ENCODE results near the gene NMRAL1.

The NMRAL1 gene

DNA sequence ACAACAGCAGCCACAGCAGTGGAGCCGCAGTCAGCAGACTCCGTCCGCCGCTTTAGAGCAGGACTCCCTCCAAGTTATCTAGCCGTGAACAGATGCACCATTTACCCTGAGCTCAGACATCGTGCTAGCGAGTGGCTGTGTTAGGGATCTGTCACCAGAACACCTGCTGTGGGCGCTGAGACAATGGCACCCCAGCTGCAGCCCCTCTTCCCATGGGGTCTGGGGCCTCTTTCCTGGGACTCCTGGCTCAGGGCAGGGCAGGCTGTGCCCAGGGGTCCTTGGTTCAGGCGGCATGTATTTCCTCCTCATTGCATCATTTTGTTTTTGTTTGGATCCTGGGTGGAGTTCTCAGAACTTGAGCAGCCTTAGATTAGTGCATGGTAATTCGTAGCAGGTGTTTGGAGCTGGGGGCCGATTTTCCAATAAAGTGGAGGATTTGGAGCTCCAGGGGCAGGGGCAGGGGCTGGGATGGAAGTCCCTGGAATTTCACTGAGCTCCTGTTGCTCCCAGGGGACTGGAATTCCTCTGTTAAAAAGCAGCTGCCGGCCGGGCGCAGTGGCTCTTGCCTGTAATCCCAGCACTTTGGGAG, 23.4 kb downstream of the NMRAL1 start:
- TF ChIP-seq ZNF274 (IDR thresholded peaks at IDR 0.05; ENCODE audit: low read depth, low read length) = no peak
- TF ChIP-seq SUZ12 (IDR thresholded peaks at IDR 0.05; ENCODE audit: extremely low read depth, insufficient read depth, insufficient read length) = no peak
- TF ChIP-seq YY1 (IDR thresholded peaks at IDR 0.05; ENCODE audit: insufficient read depth, insufficient read length) = no peak
- DNase-seq (ENCODE audit: low read depth, low spot score) = no peak
- Histone ChIP-seq H3K9me3 (ENCODE audit: insufficient read depth, low read length) (no peaks in the 10 kb centered on the region), H3K27me3 (ENCODE audit: insufficient read depth, insufficient read length) (no peaks in the 10 kb centered on the region), H3K9ac (ENCODE audit: insufficient read length, low read depth) (no peak overlapping the region), H3K4me1 (ENCODE audit: insufficient read depth, insufficient read length) (peaks cover 3% of the 10 kb centered on the region), H3K36me3 (ENCODE audit: insufficient read depth, insufficient read length, low read length) (peaks cover 93% of the 10 kb centered on the region), H3K4me3 (ENCODE audit: insufficient read length, low read depth) (no peak overlapping the region)

- peaks cover 91% of the 10 kb centered on the region for H3K36me3 ChIP-seq (ENCODE audit: insufficient read depth, insufficient read length, low read length)
- H3K4me3 ChIP-seq (ENCODE audit: insufficient read length, low read depth) = no peak overlapping the region
- H3K4me1 ChIP-seq (ENCODE audit: insufficient read depth, insufficient read length) = peaks cover 3% of the 10 kb centered on the region
- TF ChIP-seq SUZ12 (IDR thresholded peaks at IDR 0.05; ENCODE audit: extremely low read depth, insufficient read depth, insufficient read length) = no peak
- DNase-seq (ENCODE audit: low read depth, low spot score) = no peak
- H3K9me3 ChIP-seq (ENCODE audit: insufficient read depth, low read length) = no peaks in the 10 kb centered on the region
- no peaks in the 10 kb centered on the region for H3K27me3 ChIP-seq (ENCODE audit: insufficient read depth, insufficient read length)
- no peak overlapping the region for H3K9ac ChIP-seq (ENCODE audit: insufficient read length, low read depth)
Measured at GRCh38 chr16:4450430-4450829, 24.0 kb downstream of the NMRAL1 start.

GRCh38 chr16:4443986-4444385, 30.4 kb downstream of the NMRAL1 start:
- TF ChIP-seq SUZ12 (IDR thresholded peaks at IDR 0.05; ENCODE audit: extremely low read depth, insufficient read depth, insufficient read length) (no peak), YY1 (IDR thresholded peaks at IDR 0.05; ENCODE audit: insufficient read depth, insufficient read length) (no peak), ZNF274 (IDR thresholded peaks at IDR 0.05; ENCODE audit: low read depth, low read length) (no peak)
- no peak for DNase-seq (ENCODE audit: low read depth, low spot score)
- no peaks in the 10 kb centered on the region for H3K4me1 ChIP-seq (ENCODE audit: insufficient read depth, insufficient read length)
- peaks cover 91% of the 10 kb centered on the region for H3K36me3 ChIP-seq (ENCODE audit: insufficient read depth, insufficient read length, low read length)
- no peak overlapping the region for H3K9ac ChIP-seq (ENCODE audit: insufficient read length, low read depth)
- H3K4me3 ChIP-seq (ENCODE audit: insufficient read length, low read depth) = no peak overlapping the region
- H3K27me3 ChIP-seq (ENCODE audit: insufficient read depth, insufficient read length) = no peaks in the 10 kb centered on the region
- no peaks in the 10 kb centered on the region for H3K9me3 ChIP-seq (ENCODE audit: insufficient read depth, low read length)

GRCh38 chr16:4443271-4443670, 31.2 kb downstream of the NMRAL1 start:
- no peak for TF ChIP-seq ZNF274 (IDR thresholded peaks at IDR 0.05; ENCODE audit: low read depth, low read length)
- no peak for TF ChIP-seq SUZ12 (IDR thresholded peaks at IDR 0.05; ENCODE audit: extremely low read depth, insufficient read depth, insufficient read length)
- TF ChIP-seq YY1 (IDR thresholded peaks at IDR 0.05; ENCODE audit: insufficient read depth, insufficient read length) = no peak

GRCh38 chr16:4442371-4442770, 32.1 kb downstream of the NMRAL1 start:
- no peak overlapping the region for H3K9ac ChIP-seq (ENCODE audit: insufficient read length, low read depth)
- peaks cover 92% of the 10 kb centered on the region for H3K36me3 ChIP-seq (ENCODE audit: insufficient read depth, insufficient read length, low read length)

More at GRCh38 chr16:4443271-4443670, 31.2 kb downstream of the NMRAL1 start:
- Histone ChIP-seq H3K27me3 (ENCODE audit: insufficient read depth, insufficient read length) (no peaks in the 10 kb centered on the region), H3K4me3 (ENCODE audit: insufficient read length, low read depth) (no peak overlapping the region), H3K4me1 (ENCODE audit: insufficient read depth, insufficient read length) (no peaks in the 10 kb centered on the region), H3K9me3 (ENCODE audit: insufficient read depth, low read length) (no peaks in the 10 kb centered on the region), H3K36me3 (ENCODE audit: insufficient read depth, insufficient read length, low read length) (peaks cover 92% of the 10 kb centered on the region), H3K9ac (ENCODE audit: insufficient read length, low read depth) (no peak overlapping the region)
- no peak for DNase-seq (ENCODE audit: low read depth, low spot score)

DNA sequence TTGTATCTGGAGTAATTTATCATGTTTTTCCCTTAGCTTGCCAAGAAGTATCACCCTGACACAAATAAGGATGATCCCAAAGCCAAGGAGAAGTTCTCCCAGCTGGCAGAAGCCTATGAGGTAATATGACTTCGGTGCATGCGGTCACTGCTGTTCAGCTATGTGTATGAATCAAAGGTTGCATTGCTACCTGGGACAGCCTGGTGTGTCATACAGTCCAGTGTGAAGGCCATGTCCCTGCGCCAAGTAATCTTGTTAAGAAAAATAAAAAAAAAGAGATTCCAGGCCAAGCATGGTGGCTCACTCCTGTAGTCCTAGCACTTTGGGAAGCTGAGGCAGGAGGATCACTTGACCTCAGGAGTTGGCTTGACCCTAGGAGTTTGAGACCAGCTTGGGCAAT, 37.1 kb downstream of the NMRAL1 start:
- Histone ChIP-seq H3K4me3 (ENCODE audit: insufficient read length, low read depth) (no peak overlapping the region), H3K9me3 (ENCODE audit: insufficient read depth, low read length) (no peaks in the 10 kb centered on the region), H3K27me3 (ENCODE audit: insufficient read depth, insufficient read length) (no peaks in the 10 kb centered on the region), H3K9ac (ENCODE audit: insufficient read length, low read depth) (no peak overlapping the region), H3K36me3 (ENCODE audit: insufficient read depth, insufficient read length, low read length) (peaks cover 90% of the 10 kb centered on the region), H3K4me1 (ENCODE audit: insufficient read depth, insufficient read length) (no peaks in the 10 kb centered on the region)
- no peak for TF ChIP-seq SUZ12 (IDR thresholded peaks at IDR 0.05; ENCODE audit: extremely low read depth, insufficient read depth, insufficient read length)
- no peak for TF ChIP-seq YY1 (IDR thresholded peaks at IDR 0.05; ENCODE audit: insufficient read depth, insufficient read length)
- TF ChIP-seq ZNF274 (IDR thresholded peaks at IDR 0.05; ENCODE audit: low read depth, low read length) = no peak
- DNase-seq (ENCODE audit: low read depth, low spot score) = no peak

More at GRCh38 chr16:4442371-4442770, 32.1 kb downstream of the NMRAL1 start:
- no peak for DNase-seq (ENCODE audit: low read depth, low spot score)
- no peak overlapping the region for H3K4me3 ChIP-seq (ENCODE audit: insufficient read length, low read depth)
- H3K4me1 ChIP-seq (ENCODE audit: insufficient read depth, insufficient read length) = no peaks in the 10 kb centered on the region
- no peak for TF ChIP-seq YY1 (IDR thresholded peaks at IDR 0.05; ENCODE audit: insufficient read depth, insufficient read length)
- no peak for TF ChIP-seq SUZ12 (IDR thresholded peaks at IDR 0.05; ENCODE audit: extremely low read depth, insufficient read depth, insufficient read length)
- no peak for TF ChIP-seq ZNF274 (IDR thresholded peaks at IDR 0.05; ENCODE audit: low read depth, low read length)
- no peaks in the 10 kb centered on the region for H3K27me3 ChIP-seq (ENCODE audit: insufficient read depth, insufficient read length)
- H3K9me3 ChIP-seq (ENCODE audit: insufficient read depth, low read length) = no peaks in the 10 kb centered on the region

DNA sequence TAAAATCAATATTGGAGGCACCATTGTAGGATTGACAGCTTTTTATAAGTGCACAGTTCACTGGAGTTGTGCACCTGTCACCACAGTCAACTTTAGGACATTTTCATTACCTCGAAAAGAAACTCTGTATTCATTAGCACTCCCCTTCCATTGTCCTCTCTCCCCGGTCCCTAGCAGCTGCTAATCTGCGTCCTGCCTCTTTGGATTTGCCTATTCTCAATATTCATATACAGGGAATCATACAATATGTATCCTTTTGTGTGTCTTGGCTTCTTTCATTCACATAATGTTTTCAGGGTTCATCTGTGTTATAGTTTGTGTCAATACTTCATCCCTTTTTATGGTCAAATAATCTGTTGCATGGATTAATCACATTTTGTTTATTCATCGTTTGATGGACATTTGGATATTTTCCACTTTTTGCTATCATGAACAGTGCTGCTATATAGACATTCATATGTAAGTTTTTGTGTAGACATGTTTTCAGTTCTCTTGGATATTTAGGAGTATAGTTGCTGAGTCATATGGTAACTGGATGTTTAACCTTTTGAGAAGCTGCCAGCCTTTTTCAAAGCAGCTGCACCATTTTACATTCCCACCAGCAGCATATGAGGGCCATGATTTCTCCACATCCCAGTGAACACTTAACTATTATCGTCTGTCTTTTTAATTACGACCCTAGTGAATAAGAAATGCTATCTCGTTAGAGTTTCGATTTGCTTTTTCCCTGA, 38.9 kb downstream of the NMRAL1 start:
- no peak for DNase-seq (ENCODE audit: low read depth, low spot score)
- H3K36me3 ChIP-seq (ENCODE audit: insufficient read depth, insufficient read length, low read length) = peaks cover 88% of the 10 kb centered on the region
- TF ChIP-seq YY1 (IDR thresholded peaks at IDR 0.05; ENCODE audit: insufficient read depth, insufficient read length) = no peak
- no peak for TF ChIP-seq SUZ12 (IDR thresholded peaks at IDR 0.05; ENCODE audit: extremely low read depth, insufficient read depth, insufficient read length)
- no peak for TF ChIP-seq ZNF274 (IDR thresholded peaks at IDR 0.05; ENCODE audit: low read depth, low read length)

More for the DNA sequence above, 38.9 kb downstream of the NMRAL1 start:
- Histone ChIP-seq H3K9me3 (ENCODE audit: insufficient read depth, low read length) (no peaks in the 10 kb centered on the region), H3K4me1 (ENCODE audit: insufficient read depth, insufficient read length) (no peaks in the 10 kb centered on the region), H3K27me3 (ENCODE audit: insufficient read depth, insufficient read length) (no peaks in the 10 kb centered on the region), H3K4me3 (ENCODE audit: insufficient read length, low read depth) (no peak overlapping the region), H3K9ac (ENCODE audit: insufficient read length, low read depth) (no peak overlapping the region)

Data from NT2/D1 (cell line).